GM18873 (cell line): ENCODE results near the gene UBR4.

ENCODE experiments used
- ATAC-seq: cut with Tn5 transposase; IDR thresholded peaks from one replicate; pipeline ENCODE4 v1.9.1; 2021; ENCODE audit warnings: mild to moderate bottlenecking, moderate library complexity, moderate number of reproducible peaks; ENCODE audit not compliant: unreplicated experiment, low FRiP score

Gene UBR4

DNA sequence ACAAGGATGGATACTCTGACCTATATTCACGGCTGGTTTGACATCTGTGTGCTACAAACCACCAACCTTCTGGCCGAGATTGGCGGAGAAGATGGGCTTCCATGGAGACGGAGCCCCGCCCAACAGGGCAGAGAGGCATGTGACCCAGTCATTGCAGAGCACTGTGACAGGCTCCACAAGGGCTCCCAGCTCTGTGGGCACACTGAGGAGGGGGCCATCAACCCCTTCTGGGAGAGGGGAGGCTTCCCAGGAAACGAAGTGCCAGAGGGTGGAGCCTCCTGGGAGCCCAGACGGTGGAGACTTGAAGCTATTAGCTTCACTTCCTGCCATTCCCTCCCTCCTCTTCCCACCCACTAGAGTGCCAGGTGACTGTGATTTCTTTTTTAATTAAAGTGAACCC lies 182.0 kb downstream of the UBR4 start:
- ATAC-seq: no peak
